IPS-18a (cell line): ENCODE data around the gene SLC25A21.

Experiments used
- H3K27ac ChIP-seq: one replicate; pipeline ENCODE4 v1.5.1; 2013; ENCODE audit warnings: low read length
- H3K27me3 ChIP-seq: one replicate; pipeline ENCODE4 v1.6.1; 2013; ENCODE audit warnings: mild to moderate bottlenecking, low read length; ENCODE audit not compliant: control insufficient read depth, insufficient read depth
- H3K36me3 ChIP-seq: one replicate; pipeline ENCODE4 v1.6.1; 2013; ENCODE audit warnings: low read depth, low read length; ENCODE audit not compliant: control insufficient read depth
- H3K4me1 ChIP-seq: one replicate; pipeline ENCODE4 v1.6.1; 2013; ENCODE audit warnings: low read depth, low read length; ENCODE audit not compliant: control insufficient read depth
- H3K4me3 ChIP-seq: one replicate; pipeline ENCODE4 v1.5.1; 2013; ENCODE audit warnings: low read length
- H3K9ac ChIP-seq: one replicate; pipeline ENCODE4 v1.6.1; 2013; ENCODE audit warnings: mild to moderate bottlenecking, low read length, moderate library complexity
- H3K9me3 ChIP-seq: one replicate; pipeline ENCODE4 v1.6.1; 2013; ENCODE audit warnings: low read depth, low read length; ENCODE audit not compliant: control insufficient read depth

The SLC25A21 gene

DNA sequence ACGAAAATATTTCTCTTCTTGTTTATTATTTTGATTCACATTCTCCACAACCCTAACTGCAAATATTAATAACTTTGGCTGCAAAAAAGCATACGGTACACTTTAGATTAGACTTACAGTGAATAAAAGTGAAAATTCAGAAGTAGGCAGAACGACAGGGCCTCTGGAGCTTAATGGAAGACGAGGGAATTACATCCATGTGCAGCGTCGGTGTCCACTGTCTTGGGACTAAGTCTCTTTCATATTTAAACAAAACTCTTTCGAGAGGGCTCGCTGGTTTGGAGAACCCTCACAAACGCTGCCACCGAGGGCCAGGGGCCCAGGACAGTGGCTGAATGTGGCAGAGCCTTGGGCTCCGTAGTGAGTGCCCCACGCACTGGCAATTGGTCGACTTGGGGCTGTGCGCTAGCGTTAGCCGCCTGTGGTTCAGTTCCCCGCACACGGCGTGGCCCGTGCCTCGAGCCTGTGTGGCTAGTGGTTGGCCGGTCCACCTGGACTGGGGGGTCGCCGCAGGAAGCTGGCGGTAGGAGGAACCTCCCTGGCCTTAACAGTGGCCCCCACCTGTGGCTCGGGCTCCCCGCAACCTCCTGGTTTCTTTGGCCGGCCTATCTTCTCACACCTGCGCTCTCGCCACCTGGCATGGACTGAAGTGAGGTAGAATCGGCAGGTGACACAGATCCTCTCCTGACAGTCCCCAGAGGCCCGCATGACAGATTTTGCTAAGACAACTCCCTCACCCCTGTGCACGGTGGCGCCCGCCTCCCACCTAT lies 511.5 kb downstream of the SLC25A21 start:
- Histone ChIP-seq H3K9me3 (peaks cover 3% of the 10 kb centered on the region), H3K27ac (no peak overlapping the region), H3K27me3 (peaks cover 100% of the 10 kb centered on the region), H3K4me3 (peak overlapping the region; percentile 52), H3K36me3 (no peaks in the 10 kb centered on the region), H3K9ac (no peak overlapping the region), H3K4me1 (peaks cover 16% of the 10 kb centered on the region)

DNA sequence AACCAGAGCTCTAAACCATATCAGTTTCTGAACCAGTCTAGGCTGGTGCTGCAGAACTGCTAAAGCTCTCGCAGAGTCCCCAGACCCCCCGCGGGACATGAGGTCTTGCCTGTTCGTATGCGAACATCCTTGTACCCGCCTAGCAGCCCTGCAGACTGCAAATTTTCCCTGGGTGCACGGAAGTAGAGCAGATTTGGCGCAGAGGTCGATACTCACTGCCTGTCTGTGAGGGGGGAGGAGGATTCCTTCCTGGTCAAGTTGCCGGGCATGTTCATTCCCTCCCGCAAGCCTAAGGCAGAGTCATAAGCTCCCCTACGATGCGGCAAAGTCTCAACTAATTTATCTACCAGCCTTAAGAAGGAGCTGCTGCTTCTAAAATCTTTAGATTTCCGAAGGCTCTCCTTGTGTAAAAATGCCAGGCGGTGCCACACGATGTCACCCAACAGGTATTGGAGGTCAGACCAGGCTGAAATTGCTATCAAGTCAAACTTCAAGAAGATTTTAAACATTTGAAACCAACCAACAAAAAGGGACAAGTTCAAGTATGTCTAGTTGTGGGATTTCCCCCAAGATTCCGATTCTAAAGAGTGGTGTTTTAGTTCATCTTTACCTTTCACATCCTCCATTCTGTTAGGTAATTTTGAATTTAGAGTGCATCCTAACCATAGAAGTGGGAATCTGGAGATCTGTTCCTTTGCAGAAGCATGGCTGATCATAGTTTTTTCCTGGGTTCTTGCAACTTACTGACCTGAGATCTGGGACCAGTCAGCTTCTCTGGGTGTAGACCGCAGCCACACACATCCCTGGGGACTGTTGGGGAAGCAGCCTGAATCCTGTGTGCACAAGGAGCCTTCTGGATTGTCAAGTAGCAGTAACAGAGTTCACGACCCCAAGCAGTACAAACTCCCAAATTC lies 512.3 kb downstream of the SLC25A21 start:
- H3K4me3 ChIP-seq = no peak overlapping the region
- peaks cover 100% of the 10 kb centered on the region for H3K27me3 ChIP-seq
- H3K9ac ChIP-seq = no peak overlapping the region
- no peaks in the 10 kb centered on the region for H3K36me3 ChIP-seq
- peaks cover 16% of the 10 kb centered on the region for H3K4me1 ChIP-seq
- peaks cover 3% of the 10 kb centered on the region for H3K9me3 ChIP-seq
- no peak overlapping the region for H3K27ac ChIP-seq

DNA sequence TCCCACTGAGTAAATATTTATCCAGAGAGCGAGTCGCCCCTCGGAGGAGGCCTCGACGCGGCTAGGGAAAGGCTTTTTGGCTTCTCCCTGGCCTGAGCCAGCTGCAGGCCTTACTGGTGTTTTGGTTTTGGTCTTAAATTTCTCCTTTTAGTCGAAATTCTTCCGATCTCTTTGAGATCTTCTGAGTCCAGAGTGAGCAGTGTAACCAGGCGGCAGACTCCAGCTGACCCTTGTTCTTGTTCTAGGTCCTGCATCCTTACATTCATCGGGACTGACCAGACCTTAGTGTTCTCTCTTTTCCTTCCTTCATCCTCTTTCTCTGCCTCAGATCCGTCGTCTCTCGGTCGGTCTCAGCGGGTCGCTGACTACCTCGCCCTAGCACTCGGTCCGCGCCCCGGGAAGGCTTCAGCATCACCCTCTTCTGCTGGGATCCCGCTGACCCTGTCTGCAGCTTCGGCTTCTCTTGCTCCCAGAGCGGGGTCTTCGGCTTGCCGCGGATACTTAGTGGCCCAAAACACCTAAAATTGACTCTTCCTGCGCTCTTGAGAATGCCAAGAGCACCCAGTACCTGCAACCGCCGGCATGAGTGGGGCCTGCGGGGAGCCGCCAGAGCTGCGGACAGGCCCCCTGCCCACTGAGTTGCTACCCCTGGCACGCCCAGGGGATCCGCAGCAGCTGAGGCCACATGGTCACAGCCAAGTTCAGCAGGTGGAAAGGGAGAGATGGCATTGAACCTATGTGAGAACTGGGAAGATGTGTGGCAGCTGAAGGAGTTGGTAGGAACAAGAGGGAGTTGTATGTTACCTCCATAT lies 513.2 kb downstream of the SLC25A21 start:
- no peak overlapping the region for H3K4me3 ChIP-seq
- no peak overlapping the region for H3K27ac ChIP-seq
- H3K9ac ChIP-seq = no peak overlapping the region
- H3K27me3 ChIP-seq = peaks cover 100% of the 10 kb centered on the region
- H3K9me3 ChIP-seq = peaks cover 3% of the 10 kb centered on the region
- H3K36me3 ChIP-seq = no peaks in the 10 kb centered on the region
- H3K4me1 ChIP-seq = peaks cover 15% of the 10 kb centered on the region

DNA sequence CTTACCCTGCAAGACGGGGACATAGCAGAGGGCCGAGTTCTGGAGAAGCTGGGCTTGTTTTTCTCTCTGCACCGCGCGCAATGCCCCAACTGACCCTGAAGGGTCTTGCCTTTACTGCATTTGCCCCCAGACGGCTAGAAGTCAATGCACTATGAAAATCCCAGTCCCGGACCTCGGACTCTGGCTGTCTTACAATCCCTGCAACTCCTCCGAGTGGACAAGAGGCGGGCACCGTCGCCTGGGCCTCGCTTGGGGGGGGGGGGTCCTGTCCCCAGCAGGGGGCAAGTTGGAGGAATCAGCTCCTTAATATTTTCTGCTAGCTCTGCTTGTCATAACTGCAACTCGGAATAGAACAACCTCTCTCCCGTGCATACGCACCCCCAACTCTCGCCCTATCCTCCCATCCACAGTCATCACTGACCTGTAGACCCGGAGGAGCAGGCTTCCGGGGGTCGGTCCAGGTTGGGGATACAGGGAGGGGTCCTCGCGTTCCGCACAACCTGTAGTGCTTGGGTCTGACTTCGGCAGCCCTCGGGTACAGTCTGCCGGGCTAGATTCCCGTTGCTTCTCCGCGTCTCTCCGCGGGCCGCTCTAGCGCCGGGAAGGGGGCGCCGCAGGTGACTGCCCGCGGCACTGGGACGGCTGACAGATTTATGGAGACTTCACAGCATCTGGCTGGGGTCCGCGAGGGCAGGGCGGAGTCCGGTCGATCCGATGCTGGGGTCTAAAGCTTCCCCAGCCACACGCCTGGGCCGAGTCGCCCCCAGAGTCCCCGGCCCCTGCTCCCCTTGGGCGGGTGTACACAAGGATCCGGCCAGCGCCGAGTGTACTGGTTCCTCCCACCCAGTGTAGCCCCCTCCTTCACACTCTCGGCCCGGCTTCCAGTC lies 514.0 kb downstream of the SLC25A21 start:
- Histone ChIP-seq H3K36me3 (no peaks in the 10 kb centered on the region), H3K4me1 (peaks cover 9% of the 10 kb centered on the region), H3K9ac (no peak overlapping the region), H3K4me3 (no peak overlapping the region), H3K27me3 (peaks cover 100% of the 10 kb centered on the region), H3K27ac (no peak overlapping the region), H3K9me3 (peaks cover 3% of the 10 kb centered on the region)

DNA sequence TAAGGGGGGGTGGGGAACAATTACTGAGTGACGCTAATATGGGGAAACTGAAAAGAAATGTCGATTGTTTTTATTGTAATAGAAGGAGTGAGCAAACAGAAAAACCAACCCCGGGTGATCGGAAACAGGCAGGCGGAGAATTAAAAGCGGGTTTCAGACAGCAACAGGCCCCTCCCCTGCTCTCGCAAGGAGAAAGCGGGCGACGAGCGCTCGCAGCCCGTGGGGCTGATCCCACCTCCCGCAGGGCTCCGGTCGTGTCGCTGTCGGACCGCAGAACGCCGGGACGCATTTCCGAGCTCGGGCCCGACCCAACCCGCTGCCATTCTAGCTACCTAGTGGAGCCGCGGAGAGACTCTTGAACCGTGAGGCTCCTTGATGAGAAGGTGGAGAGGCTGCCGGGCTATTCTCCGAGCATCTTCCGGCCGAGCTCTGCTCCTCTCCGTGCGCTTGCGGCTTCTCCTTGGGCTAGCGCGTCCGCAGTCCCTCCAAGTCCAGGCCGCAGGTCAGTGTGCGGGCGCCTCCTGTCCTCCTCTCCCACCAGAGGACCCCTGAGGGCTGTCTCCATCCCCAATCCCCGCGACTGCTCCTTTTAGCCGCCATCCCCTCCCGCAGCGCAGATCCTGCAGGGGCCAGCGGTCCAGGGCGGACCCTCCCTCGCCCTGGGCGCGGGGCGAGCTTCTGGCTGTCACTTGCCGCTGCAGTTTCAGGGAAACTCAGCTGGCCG lies 514.8 kb downstream of the SLC25A21 start:
- Histone ChIP-seq H3K4me3 (no peak overlapping the region), H3K9ac (no peak overlapping the region), H3K27me3 (peaks cover 100% of the 10 kb centered on the region), H3K27ac (no peak overlapping the region), H3K9me3 (peaks cover 3% of the 10 kb centered on the region), H3K4me1 (peaks cover 4% of the 10 kb centered on the region), H3K36me3 (no peaks in the 10 kb centered on the region)

DNA sequence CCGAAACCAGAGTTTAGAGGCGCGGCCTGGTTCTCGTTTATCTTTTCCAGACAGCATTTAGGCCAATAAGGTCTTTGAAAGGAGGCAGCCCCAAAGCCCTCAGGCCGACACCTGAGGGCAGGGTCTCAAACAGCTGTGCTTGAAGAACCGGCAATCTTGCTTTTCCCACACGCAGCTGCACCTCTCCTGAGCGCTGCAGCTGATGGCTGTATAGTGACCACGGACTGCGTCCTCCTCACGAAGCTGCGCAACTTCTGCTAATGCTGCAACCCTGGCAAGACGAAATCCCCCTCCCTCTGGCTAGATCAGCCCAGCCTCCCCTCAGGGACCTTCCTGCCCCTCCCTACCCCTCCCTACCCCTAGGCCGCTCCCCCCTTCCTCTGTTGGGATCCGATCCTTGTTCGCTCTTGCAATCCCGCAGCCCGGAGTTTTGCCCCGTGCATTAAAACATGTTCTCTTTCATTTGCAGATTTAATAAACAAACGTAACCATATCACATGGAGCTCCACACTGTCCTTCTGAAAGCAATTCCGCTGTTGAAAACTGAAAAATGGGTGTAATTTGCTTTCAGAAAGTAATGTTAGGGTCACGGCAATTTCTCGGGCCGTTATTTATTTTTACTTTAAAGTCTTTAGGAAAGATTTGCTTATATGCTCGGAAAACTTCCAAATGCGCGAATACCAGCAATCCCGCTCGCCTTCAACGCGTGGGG lies 515.6 kb downstream of the SLC25A21 start:
- Histone ChIP-seq H3K36me3 (no peaks in the 10 kb centered on the region), H3K27me3 (peaks cover 100% of the 10 kb centered on the region), H3K27ac (no peak overlapping the region), H3K9ac (no peak overlapping the region), H3K9me3 (peaks cover 3% of the 10 kb centered on the region), H3K4me1 (no peaks in the 10 kb centered on the region), H3K4me3 (no peak overlapping the region)

DNA sequence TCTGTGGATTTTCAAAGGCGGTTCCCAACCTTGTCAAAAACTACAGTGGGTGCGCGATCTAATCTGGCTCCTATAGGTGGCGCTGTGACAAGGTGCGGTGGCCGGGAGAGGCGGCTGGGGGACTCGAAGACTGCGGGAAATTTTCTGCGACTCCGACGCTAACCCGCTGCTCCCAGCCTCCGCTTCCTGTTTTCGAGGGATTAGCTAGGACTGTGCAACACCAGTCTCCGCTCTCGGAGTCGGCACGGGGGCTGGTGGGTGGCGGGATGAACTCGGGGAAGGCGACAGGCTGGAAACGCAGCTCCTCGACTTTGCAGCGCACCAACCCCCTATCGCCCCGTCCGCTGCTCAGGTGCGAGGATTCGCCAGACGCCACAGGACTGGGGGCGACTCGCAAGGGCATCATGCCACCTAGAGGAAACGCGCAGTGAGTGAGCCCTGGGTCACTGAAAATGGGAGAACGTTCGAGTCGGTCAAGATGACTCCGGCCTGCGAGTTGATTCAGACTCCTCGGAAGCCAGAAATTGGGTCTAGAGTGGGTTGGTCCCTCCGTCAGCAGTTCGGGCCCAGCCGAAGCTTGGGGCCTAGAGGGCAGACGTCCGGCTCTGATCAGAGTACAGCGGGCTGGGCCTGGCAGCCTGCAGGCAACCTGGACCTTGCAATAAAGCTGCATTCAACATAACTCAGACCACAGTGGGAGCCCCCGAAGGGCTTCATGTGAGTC lies 516.3 kb downstream of the SLC25A21 start:
- no peaks in the 10 kb centered on the region for H3K4me1 ChIP-seq
- H3K4me3 ChIP-seq = peak overlapping the region; percentile 44
- no peaks in the 10 kb centered on the region for H3K36me3 ChIP-seq
- peaks cover 100% of the 10 kb centered on the region for H3K27me3 ChIP-seq
- no peak overlapping the region for H3K27ac ChIP-seq
- no peak overlapping the region for H3K9ac ChIP-seq
- H3K9me3 ChIP-seq = peaks cover 3% of the 10 kb centered on the region

DNA sequence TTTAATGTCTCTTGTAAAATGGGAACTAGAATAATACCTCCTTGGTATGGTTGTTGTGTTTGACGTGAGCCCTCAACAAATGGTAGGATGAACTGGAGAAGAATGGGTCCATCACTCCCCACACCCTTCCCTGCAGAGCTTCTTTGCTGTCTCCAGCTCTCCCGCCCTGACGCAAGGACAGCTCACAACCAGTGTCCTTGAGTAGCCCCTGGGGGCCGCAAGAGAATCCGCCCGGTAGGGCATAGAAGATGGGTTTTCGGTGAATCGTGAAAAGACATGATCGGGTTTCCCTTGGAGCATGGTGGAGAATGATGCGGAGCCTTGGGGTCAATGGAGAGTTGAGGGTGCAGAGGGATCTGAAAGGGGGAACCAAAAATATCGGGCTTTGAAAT lies 516.8 kb downstream of the SLC25A21 start:
- H3K4me3 ChIP-seq = no peak overlapping the region
- H3K27ac ChIP-seq = no peak overlapping the region

DNA sequence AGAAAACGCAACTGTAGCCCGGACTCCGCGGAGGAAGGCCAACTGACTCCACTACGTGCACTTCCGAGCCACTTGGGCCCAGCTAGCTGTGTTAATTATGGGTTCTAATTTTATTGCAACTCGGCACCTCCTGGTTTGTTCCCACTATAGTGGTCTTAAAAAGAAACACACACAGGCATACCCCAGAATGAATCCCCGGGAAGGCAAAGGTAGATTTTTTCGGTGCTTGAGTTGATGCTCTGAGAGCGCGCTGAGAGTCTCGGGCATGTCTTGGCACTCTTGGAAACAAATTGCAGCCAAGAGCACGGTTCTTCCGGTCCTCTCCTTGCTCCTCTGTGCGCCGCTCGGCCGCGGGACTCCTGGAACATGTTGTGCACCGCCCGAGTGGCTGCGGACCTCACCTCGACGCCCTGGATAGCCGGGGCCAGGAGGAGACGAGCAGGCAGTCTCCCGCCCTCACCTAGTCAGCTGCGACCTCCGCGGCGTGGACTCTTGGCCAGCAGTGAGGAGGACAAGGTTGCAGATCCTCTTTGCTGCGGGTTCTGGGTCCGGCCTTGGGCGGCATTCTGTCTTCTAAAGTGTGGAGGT lies 517.5 kb downstream of the SLC25A21 start:
- H3K27me3 ChIP-seq = peaks cover 100% of the 10 kb centered on the region
- no peak overlapping the region for H3K9ac ChIP-seq
- no peaks in the 10 kb centered on the region for H3K9me3 ChIP-seq
- no peak overlapping the region for H3K4me3 ChIP-seq
- H3K4me1 ChIP-seq = no peaks in the 10 kb centered on the region
- H3K36me3 ChIP-seq = no peaks in the 10 kb centered on the region
- H3K27ac ChIP-seq = no peak overlapping the region

More for the DNA sequence above, 516.8 kb downstream of the SLC25A21 start:
- H3K4me1 ChIP-seq = no peaks in the 10 kb centered on the region
- H3K9me3 ChIP-seq = peaks cover 3% of the 10 kb centered on the region
- H3K36me3 ChIP-seq = no peaks in the 10 kb centered on the region
- H3K9ac ChIP-seq = no peak overlapping the region
- peaks cover 100% of the 10 kb centered on the region for H3K27me3 ChIP-seq
